ENCODE data around the gene ZNF653.

The ZNF653 gene

GRCh38 chr19:11505504-11506100, at the start of gene ZNF653:
Gene ZNF653, minus strand, starts transcription at chr19:11505839. Its CDS starts 53 bp downstream, at chr19:11505786.
- H3K27ac ChIP-seq, result peak within 1 kb of the TSS; percentile 96
- no peak for TF ChIP-seq CTCF (IDR thresholded peaks at IDR 0.05)
- no peak for TF ChIP-seq ZFX (IDR thresholded peaks at IDR 0.05; ENCODE audit: borderline replicate concordance)

GRCh38 chr19:11555246-11555645, 49.6 kb upstream of the ZNF653 start:
- TF ChIP-seq CTCF (IDR thresholded peaks at IDR 0.05), result no peak
- TF ChIP-seq ZFX (IDR thresholded peaks at IDR 0.05; ENCODE audit: borderline replicate concordance), result no peak

GRCh38 chr19:11554160-11554559, 48.5 kb upstream of the ZNF653 start:
- TF ChIP-seq CTCF (IDR thresholded peaks at IDR 0.05) (no peak), ZFX (IDR thresholded peaks at IDR 0.05; ENCODE audit: borderline replicate concordance) (no peak)

More at GRCh38 chr19:11555246-11555645, 49.6 kb upstream of the ZNF653 start:
- H3K27ac ChIP-seq, result no peak overlapping the region

GRCh38 chr19:11552666-11553372, 47.2 kb upstream of the ZNF653 start:
- TF ChIP-seq CTCF (IDR thresholded peaks at IDR 0.05) (no peak), ZFX (IDR thresholded peaks at IDR 0.05; ENCODE audit: borderline replicate concordance) (no peak)
- H3K27ac ChIP-seq, result no peak overlapping the region

More at GRCh38 chr19:11554160-11554559, 48.5 kb upstream of the ZNF653 start:
- H3K27ac ChIP-seq, result no peak overlapping the region

- TF ChIP-seq CTCF (IDR thresholded peaks at IDR 0.05) (peak; percentile 61), ZFX (IDR thresholded peaks at IDR 0.05; ENCODE audit: borderline replicate concordance) (no peak)
- no peak overlapping the region for H3K27ac ChIP-seq
Observed at GRCh38 chr19:11551603-11552235, 46.1 kb upstream of the ZNF653 start.

GRCh38 chr19:11550265-11550664, 44.6 kb upstream of the ZNF653 start:
- TF ChIP-seq CTCF (IDR thresholded peaks at IDR 0.05) (no peak), ZFX (IDR thresholded peaks at IDR 0.05; ENCODE audit: borderline replicate concordance) (no peak)
- H3K27ac ChIP-seq, result no peak overlapping the region
